ENCODE measurements around the gene ATM. TPM values are rescaled to one million over a fixed set of nuclear protein-coding genes. Genes with fewer than 3 reads are reported as not detected.

Gene ATM
- total and polyA plus RNA-seq, 2 donors (not counting 1 experiment from before 2014, with no cell fraction given): 111 to 446 TPM

- CTCF ChIA-PET: interaction anchor here (1.3 to 4.9 kb wide), 2 partner anchors 13 to 31 kb away, joined by 3 to 46 read pairs; no protein-coding TSS in a partner anchor
These were observed 2.3 kb downstream of the ATM start for GRCh38 chr11:108224911-108225786.

More at GRCh38 chr11:108224911-108225786, 2.3 kb downstream of the ATM start:
- Histone ChIP-seq H3K4me1 (ENCODE audit: control insufficient read depth in 2 of 2, insufficient read depth in 2 of 2, low read length in 2 of 2) (peaks cover 45 to 49% of the 10 kb centered on the region in 2 donors), H2AFZ (ENCODE audit: insufficient read depth, low read depth, low read length, poor library complexity, severe bottlenecking) (peak overlapping the region; percentile 45), H4K20me1 (ENCODE audit: control insufficient read depth, insufficient read depth, low read length, poor library complexity, severe bottlenecking) (peaks cover 10% of the 10 kb centered on the region), H3K9me3 (ENCODE audit: control extremely low read depth in 1 of 3, control insufficient read depth in 2 of 3, insufficient read depth in 1 of 3, low read length in 2 of 3) (no peaks in the 10 kb centered on the region), H3K4me2 (replicated peaks; ENCODE audit: low read depth, low read length, poor library complexity, severe bottlenecking) (peak overlapping the region; percentile 83), H3K27ac (ENCODE audit: low read length in 2 of 2) (peak overlapping the region; percentile 98 to 99), H3K9ac (ENCODE audit: low read length) (peak overlapping the region; percentile 88), H3K4me3 (ENCODE audit: control extremely low read depth in 1 of 5, extremely low read depth in 1 of 5, insufficient read depth in 1 of 5, low read depth in 2 of 5, low read length in 4 of 5) (peak overlapping the region; percentile 95 to 99 (median 97)), H3K79me2 (ENCODE audit: control insufficient read depth, insufficient read depth, low read length) (peaks cover 86% of the 10 kb centered on the region), H3K27me3 (replicated peaks in 1 of 4; ENCODE audit: control extremely low read depth in 1 of 4, control insufficient read depth in 3 of 4, insufficient read depth in 4 of 4, low read length in 3 of 4) (no peaks in the 10 kb centered on the region), H3K36me3 (replicated peaks in 1 of 2; ENCODE audit: control extremely low read depth in 1 of 2, control insufficient read depth in 1 of 2, extremely low read depth in 1 of 2, insufficient read depth in 2 of 2, low read length in 1 of 2) (peaks cover 5 to 32% of the 10 kb centered on the region in 2 experiments)
- intact Hi-C loops (cut with micrococcal nuclease): loop anchor here (1.0 to 10.0 kb wide), 5 partner anchors 11 to 298 kb away; partner anchors contain the start of genes POGLUT3 and RAB39A
- Mint-ChIP-seq H3K27ac (no peak overlapping the region), H3K4me1 (peaks cover 51% of the 10 kb centered on the region), H3K27me3 (no peaks in the 10 kb centered on the region), H3K4me3 (no peak overlapping the region), H3K9me3 (ENCODE audit: insufficient read depth) (no peaks in the 10 kb centered on the region)
- TF ChIP-seq EZH2 (IDR thresholded peaks at IDR 0.05; ENCODE audit: borderline replicate concordance, insufficient read depth, low read depth, low read length, poor library complexity, severe bottlenecking): no peak
- TF ChIP-seq, protein P1, sequence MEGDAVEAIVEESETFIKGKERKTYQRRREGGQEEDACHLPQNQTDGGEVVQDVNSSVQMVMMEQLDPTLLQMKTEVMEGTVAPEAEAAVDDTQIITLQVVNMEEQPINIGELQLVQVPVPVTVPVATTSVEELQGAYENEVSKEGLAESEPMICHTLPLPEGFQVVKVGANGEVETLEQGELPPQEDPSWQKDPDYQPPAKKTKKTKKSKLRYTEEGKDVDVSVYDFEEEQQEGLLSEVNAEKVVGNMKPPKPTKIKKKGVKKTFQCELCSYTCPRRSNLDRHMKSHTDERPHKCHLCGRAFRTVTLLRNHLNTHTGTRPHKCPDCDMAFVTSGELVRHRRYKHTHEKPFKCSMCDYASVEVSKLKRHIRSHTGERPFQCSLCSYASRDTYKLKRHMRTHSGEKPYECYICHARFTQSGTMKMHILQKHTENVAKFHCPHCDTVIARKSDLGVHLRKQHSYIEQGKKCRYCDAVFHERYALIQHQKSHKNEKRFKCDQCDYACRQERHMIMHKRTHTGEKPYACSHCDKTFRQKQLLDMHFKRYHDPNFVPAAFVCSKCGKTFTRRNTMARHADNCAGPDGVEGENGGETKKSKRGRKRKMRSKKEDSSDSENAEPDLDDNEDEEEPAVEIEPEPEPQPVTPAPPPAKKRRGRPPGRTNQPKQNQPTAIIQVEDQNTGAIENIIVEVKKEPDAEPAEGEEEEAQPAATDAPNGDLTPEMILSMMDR (IDR thresholded peaks at IDR 0.05): no peak
- DNase-seq (peak; percentile 89), ATAC-seq (ENCODE audit: low read depth) (peak; percentile 9)
- 24% methylated on average over 13 of the region's 14 CpGs for WGBS (ENCODE audit: insufficient coverage)
- POLR2A ChIA-PET: interaction anchor here (1.0 to 1.1 kb wide), 2 partner anchors 9 to 12 kb away, joined by 3 to 5 read pairs; no protein-coding TSS in a partner anchor
